Natural killer cell (primary cell): ENCODE measurements around the gene HACD3. TPM values are rescaled to one million over a fixed set of nuclear protein-coding genes. Genes with fewer than 3 reads are reported as not detected.
A peak's percentile ranks its signal among the peaks of the same experiment; 100 is the strongest.

ENCODE experiments used
- ATAC-seq, 3 donors: fragments of 150-1000 bp in 2 of 3; fragments of 200-7000 bp in 1 of 3; cut with Tn5 transposase; 1 replicate in 1 of 3; 2 replicates in 2 of 3; pipeline ENCODE4 v1.10.0; 2021; ENCODE audit warnings: mild to moderate bottlenecking in 2 of 3, moderate library complexity in 2 of 3
- DNase-seq, 2 donors: peaks; one replicate each; pipeline versions ENCODE4 v3.0.0 to v3.0.0-alpha.2; 2013 to 2021; ENCODE audit warnings: mixed read lengths in 1 of 2
- H3K27ac ChIP-seq: one replicate; pipeline ENCODE4 v1.5.1; 2013; ENCODE audit warnings: mild to moderate bottlenecking, low read length
- H3K27me3 ChIP-seq: one replicate; pipeline ENCODE4 v1.6.1; 2013; ENCODE audit warnings: low read length; ENCODE audit not compliant: control insufficient read depth, insufficient read depth
- H3K36me3 ChIP-seq: one replicate; pipeline ENCODE4 v1.6.1; 2013; ENCODE audit warnings: low read length; ENCODE audit not compliant: control insufficient read depth, insufficient read depth
- H3K4me1 ChIP-seq: one replicate; pipeline ENCODE4 v1.6.1; 2013; ENCODE audit warnings: low read length; ENCODE audit not compliant: control insufficient read depth, insufficient read depth
- H3K4me3 ChIP-seq: one replicate; pipeline ENCODE4 v1.5.1; 2013; ENCODE audit warnings: low read length
- H3K9me3 ChIP-seq: one replicate; pipeline ENCODE4 v1.6.1; 2013; ENCODE audit warnings: low read length; ENCODE audit not compliant: control insufficient read depth, insufficient read depth
- H3K27ac Mint-ChIP-seq, 2 donors: one replicate each; pipeline ENCODE4 v1.8.0; 2022; ENCODE audit warnings: mild to moderate bottlenecking in 2 of 2, mixed read lengths in 2 of 2, moderate library complexity in 1 of 2
- H3K27me3 Mint-ChIP-seq, 2 donors: one replicate each; pipeline ENCODE4 v1.8.0; 2022; ENCODE audit warnings: low read depth in 2 of 2, mixed read lengths in 2 of 2
- H3K36me3 Mint-ChIP-seq: one replicate; pipeline ENCODE4 v1.8.0; 2022; ENCODE audit warnings: mixed read lengths
- H3K4me1 Mint-ChIP-seq, 2 donors: one replicate each; pipeline ENCODE4 v1.8.0; 2022; ENCODE audit warnings: mixed read lengths in 2 of 2
- H3K4me3 Mint-ChIP-seq: one replicate; pipeline ENCODE4 v1.8.0; 2022; ENCODE audit warnings: mild to moderate bottlenecking, moderate library complexity, mixed read lengths
- H3K9me3 Mint-ChIP-seq, 2 donors: one replicate each; pipeline ENCODE4 v1.8.0; 2022; ENCODE audit warnings: mixed read lengths in 2 of 2
- CTCF ChIP-seq: fragments of 200-600 bp; IDR thresholded peaks from one replicate; pipeline ENCODE4 v1.8.0; 2022; ENCODE audit warnings: antibody characterized with exemption
- WGBS: methylation state at CpG from one replicate; pipeline ENCODE4 v1.1.7; 2013; ENCODE audit warnings: missing lambda C conversion rate; ENCODE audit not compliant: insufficient coverage; 5-methylcytosine and 5-hydroxymethylcytosine counted together
- intact Hi-C: fragments of 100-400 bp; cut with micrococcal nuclease; formaldehyde crosslinking; loops from one replicate; pipeline ENCODE4 v1.14.2; 2022
- total RNA-seq, 4 donors: library from RNA; stranded (reverse); fragments of 120-200 nt in 1 of 4; gene quantifications; one replicate each; pipeline versions ENCODE4 v1.2.3 to v1.2.4, GENCODE V29; 2013 to 2022

Gene HACD3
- total RNA-seq, 3 donors from 2014 or later (not counting 1 experiment from before 2014, with no cell fraction given) = 13.5 to 24.7 (median 15.1) TPM

- H3K27me3 ChIP-seq = no peaks in the 10 kb centered on the region
- intact Hi-C loops = loop anchor here (1.0 kb wide), 1 partner anchor 17 kb away; no protein-coding TSS in a partner anchor
- Mint-ChIP-seq H3K27ac (peak overlapping the region; percentile 53 to 74), H3K36me3 (no peaks in the 10 kb centered on the region), H3K4me3 (peak overlapping the region; percentile 88), H3K27me3 (no peaks in the 10 kb centered on the region), H3K9me3 (no peaks in the 10 kb centered on the region), H3K4me1 (peaks cover 23 to 24% of the 10 kb centered on the region in 2 donors)
- H3K36me3 ChIP-seq = no peaks in the 10 kb centered on the region
- DNase-seq (no peak), ATAC-seq (no peak)
- H3K27ac ChIP-seq = peak overlapping the region; percentile 27
- peaks cover 13% of the 10 kb centered on the region for H3K4me1 ChIP-seq
- TF ChIP-seq CTCF = no peak
- 47% methylated on average over 10 of the region's 13 CpGs for WGBS
- no peaks in the 10 kb centered on the region for H3K9me3 ChIP-seq
- H3K4me3 ChIP-seq = peak overlapping the region; percentile 34
These were observed 423 bp upstream of the HACD3 start for GRCh38 chr15:65529762-65530317.

DNA sequence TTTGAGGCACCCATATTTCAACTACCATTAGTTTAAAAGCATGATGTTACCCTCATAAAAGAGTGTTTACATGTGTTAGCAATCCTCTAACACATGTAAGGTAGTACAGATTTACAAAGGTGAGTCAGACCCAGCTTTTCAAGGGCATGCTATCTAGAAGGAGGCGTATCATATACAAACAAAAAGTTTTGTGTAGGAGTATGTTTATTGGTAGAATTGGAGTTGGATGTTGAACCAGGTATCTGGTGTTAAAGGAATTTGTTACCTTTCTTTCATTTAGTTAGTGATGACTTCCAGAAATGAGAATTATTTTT lies 2.4 kb downstream of the HACD3 start:
- Histone ChIP-seq H3K27ac (no peak overlapping the region), H3K36me3 (no peaks in the 10 kb centered on the region), H3K9me3 (no peaks in the 10 kb centered on the region), H3K27me3 (no peaks in the 10 kb centered on the region), H3K4me1 (peaks cover 13% of the 10 kb centered on the region), H3K4me3 (no peak overlapping the region)
- intact Hi-C loops = no loop called here
- Mint-ChIP-seq H3K27ac (no peak overlapping the region), H3K9me3 (no peaks in the 10 kb centered on the region), H3K36me3 (no peaks in the 10 kb centered on the region), H3K4me3 (no peak overlapping the region), H3K4me1 (peaks cover 24 to 30% of the 10 kb centered on the region in 2 donors), H3K27me3 (no peaks in the 10 kb centered on the region)
- DNase-seq (no peak), ATAC-seq (no peak)
- no peak for TF ChIP-seq CTCF
- 90% methylated on average over 1 of the region's 1 CpG for WGBS

GRCh38 chr15:65533057-65533756 lies 2.9 kb downstream of the HACD3 start:
- Histone ChIP-seq H3K4me3 (no peak overlapping the region), H3K36me3 (no peaks in the 10 kb centered on the region), H3K27ac (no peak overlapping the region), H3K4me1 (peaks cover 13% of the 10 kb centered on the region), H3K27me3 (no peaks in the 10 kb centered on the region), H3K9me3 (no peaks in the 10 kb centered on the region)
- intact Hi-C loops = no loop called here
- H3K4me1 Mint-ChIP-seq = peaks cover 28 to 33% of the 10 kb centered on the region in 2 donors
- no peaks in the 10 kb centered on the region for H3K27me3 Mint-ChIP-seq
- H3K9me3 Mint-ChIP-seq = no peaks in the 10 kb centered on the region
- no peaks in the 10 kb centered on the region for H3K36me3 Mint-ChIP-seq
- no peak overlapping the region for H3K4me3 Mint-ChIP-seq
- no peak for TF ChIP-seq CTCF
- ATAC-seq = no peak
- DNase-seq = no peak
- no peak overlapping the region for H3K27ac Mint-ChIP-seq
- 84% methylated on average over 5 of the region's 5 CpGs for WGBS
